Activated CD8-positive, alpha-beta memory T cell treated with anti-CD3 and anti-CD28 coated beads, Interleukin-2, amount 50 U/mL, for 1 hour (primary cell): ENCODE results near the gene STING1.
"Not testable (repeated sequence)": the region's sequence is repeated elsewhere in the genome, so short reads cannot be mapped to it uniquely, and the experiment has no call there.

Experiments used
- DNase-seq: peaks from one replicate; pipeline ENCODE4 v3.0.0-alpha.2; 2020; ENCODE audit errors: extremely low read depth

The STING1 gene

DNA sequence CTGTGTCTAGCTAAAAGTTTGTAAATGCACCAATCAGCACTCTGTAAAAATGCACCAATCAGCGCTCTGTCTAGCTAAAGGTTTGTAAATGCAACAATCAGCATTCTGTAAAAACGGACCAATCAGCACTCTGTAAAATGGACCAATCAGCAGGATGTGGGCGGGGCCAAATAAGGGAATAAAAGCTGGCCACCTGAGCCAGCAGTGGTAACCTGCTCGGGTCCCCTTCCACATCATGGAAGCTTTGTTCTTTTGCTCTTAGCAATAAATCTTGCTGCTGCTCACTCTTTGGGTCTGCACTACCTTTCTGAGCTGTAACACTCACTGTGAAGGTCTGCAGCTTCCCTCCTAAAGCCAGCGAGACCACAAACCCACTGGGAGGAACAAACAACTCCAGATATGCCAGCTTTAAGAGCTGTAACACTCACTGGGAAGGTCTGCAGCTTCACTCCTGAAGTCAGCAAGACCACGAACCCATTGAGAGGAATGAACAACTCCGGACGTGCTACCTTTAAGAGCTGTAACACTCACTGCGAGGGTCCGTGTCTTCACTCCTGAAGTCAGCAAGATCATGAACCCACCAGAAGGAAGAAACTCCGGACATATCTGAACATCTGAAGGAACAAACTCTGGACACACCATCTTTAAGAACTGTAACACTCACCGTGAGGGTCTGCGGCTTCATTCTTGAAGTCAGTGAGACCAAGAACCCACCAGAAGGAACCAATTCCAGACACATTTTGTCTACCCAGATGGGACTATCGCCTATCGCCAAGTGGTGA lies 20.7 kb upstream of the STING1 start:
- not testable (repeated sequence) for DNase-seq

DNA sequence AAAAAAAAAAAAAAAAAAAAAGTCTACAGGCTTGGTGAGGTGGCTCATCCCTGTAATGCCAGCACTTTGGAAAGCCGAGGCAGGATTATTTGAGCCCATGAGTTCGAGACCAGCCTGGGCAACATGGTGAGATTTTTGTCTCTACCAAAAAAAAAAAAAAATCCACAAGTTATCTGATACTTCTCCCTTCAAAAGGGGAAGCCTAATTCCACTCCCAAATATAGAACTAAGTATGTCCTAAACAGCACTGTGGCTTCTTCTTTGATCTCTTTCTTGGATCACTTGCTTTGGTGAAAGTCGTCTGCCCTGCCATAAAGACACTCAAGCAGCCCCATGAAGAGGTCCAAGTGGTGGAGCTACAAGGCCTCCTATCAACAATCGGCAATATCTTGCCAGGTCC lies 18.8 kb upstream of the STING1 start:
- no peak for DNase-seq

DNA sequence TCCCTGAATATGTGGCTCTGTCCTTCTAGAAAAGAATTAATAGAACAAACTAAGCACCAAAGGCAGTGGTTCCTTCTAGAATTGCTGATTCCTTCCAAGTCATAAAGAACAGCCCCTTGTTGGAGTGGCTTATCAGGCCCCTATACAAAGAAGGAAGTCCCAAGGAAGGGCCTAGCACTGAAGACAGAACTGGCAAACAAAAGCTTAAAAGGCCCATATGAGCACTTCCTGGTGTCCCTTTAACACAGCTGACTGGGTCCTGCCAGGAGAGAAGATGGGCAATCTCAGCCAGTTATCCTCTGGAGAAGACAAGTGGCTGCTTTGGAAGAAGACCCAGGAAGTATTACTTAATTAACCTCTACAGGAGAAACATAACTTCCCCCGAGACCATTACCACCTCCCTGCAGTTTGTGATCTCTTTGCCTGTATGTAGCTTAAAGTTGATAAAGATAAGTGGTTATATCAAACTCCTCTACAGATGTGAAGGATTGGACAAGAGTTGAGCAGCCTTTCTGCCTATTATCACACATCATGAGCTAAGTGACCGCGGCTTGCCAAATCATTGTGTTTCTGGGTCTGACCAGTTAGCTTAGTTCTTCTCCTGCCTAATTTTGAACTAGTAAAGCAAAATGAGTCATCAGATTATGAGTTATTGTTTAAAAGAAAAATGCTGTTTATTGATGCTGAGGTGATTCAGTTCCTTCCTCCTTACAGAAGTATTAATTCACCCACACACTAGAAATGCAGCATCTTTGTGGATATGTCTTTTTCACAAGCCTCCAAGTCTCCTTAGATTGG lies 13.3 kb upstream of the STING1 start:
- no peak for DNase-seq

DNA sequence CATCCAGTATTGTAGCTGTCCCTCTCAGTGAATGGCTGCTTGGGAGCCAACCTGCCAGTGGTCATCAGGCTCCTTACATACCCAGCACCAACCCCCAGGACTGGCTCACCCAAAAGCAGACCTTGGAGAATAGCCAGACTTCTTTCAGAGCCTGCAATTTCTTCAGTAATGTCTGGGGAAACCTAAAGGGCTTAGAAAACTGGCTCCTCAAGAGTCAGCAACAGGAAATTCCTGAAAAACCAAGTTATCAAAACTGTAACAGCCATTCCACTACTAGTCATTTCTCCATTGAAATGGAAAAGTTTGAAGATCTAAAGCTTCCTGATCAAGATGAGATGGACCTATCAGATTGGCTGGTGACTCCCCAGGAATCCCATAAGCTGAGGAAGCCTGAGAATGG lies 12.3 kb upstream of the STING1 start:
- no peak for DNase-seq

DNA sequence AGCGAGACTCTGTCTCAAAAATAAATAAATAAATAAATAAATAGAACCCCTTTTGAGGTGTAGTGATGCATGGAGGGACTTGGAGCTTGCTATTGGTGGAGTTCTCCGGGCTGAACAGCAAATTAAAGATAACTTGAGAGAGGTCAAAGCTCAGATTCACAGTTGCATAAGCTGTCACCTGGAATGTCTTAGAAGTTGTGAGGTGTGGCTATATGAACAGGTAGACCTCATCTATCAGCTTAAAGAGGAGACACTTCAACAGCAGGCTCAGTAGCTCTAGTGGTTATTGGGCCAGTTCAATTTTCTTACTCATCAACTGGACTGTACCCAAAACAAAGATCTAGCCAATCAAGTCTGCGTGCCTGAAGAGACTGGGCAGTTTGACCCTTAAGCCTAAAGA lies 11.7 kb upstream of the STING1 start:
- no peak for DNase-seq

DNA sequence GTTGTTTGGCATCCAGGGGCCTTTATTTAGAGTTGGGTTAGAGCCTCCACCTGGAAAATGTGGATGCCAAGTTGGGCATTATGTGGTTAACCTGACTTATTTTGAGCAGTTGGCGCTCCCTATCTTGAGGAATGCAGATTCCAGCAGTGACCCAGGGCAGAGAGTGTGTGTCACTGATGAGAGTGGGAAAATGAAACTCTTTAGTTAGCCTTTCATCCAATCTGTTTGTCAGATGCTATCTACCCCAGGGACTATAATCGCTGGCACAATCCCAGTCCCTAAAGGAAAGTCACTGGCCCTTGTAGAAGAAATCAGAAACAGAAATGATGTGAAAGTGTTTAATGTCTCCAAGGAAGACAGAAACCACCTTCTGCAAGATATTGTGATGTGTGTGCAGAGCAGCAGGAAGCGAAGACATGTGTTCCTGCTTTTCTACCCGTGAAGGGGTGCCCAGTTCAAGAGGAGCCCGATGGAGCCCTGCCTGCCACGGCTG lies 10.2 kb upstream of the STING1 start:
- no peak for DNase-seq

DNA sequence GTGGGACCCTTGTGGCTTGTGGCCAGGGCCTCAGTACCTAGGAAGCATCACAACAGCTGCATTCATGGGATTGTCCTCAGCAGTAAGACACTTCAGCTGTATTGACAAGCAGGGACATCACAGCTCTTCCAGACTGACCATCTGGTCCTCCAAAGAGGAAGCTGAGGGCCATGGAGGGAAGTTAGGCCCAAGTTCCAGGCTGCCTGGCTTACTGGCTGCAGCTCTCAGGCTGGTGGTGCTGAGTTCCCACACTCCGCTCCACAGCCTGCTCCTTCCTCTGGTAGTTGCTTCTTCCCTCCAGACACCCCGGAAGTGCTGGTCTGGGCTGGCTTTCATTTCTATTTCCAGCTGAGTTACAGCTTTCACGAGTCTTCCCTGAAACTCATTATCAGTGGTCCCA lies 5.7 kb upstream of the STING1 start:
- DNase-seq = no peak

DNA sequence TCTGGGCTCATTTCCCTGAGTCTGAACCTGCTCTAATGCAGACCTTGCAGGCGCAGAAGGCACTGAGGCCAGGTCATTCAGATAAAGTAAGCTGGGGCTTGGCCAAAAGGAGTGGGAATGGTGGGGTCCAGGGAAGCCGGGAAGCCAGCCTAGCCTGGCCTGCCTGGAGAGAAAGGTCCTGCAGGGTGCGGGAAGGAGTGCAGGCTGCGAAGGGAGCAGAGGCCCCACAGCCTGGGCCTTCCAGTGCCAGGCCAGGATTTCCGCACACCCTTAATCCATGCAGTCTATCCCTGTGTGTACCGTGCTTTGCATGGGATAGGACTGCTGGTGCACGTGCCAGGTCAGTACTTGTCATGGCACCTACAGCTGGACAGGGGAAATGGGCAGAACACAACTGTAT lies 3.6 kb upstream of the STING1 start:
- no peak for DNase-seq

DNA sequence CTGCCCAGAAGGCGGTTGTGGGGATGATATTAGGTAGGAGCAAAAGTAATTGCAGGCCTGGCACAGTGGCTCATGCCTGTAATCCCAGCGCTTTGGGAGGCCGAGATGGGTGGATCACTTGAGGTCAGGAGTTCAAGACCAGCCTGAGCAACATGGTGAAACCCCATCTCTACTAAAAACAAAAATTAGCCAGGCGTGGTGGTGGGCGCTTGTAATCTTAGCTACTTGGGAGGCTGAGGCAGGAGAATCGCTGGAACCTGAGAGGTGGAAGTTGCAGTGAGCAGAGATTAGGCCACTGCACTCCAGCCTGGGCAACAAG lies 291 bp upstream of the STING1 start:
- not testable (repeated sequence) for DNase-seq

DNA sequence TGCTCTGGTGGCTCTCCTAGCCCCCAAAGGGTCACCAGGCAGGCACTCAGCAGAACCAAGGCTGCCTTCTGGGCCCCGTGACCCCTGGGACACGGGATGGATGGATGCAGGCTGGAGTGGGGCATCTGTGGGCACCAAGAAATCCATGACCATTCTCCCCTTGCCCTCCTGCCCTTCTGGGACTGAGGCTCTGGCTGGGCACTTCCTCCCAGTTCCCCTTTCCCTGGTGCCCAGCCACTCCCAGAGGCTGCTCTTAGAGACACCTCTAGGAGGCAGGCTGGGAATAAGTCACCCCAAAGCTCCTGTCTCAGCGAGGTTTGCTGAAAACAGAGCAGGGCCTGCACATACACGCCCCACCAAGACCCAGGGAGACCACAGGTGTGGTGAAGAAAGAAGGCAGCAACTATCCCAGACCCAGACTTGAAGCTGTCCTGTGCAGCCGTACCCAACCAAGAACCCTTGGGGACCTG lies 943 bp downstream of the STING1 start:
- no peak for DNase-seq

DNA sequence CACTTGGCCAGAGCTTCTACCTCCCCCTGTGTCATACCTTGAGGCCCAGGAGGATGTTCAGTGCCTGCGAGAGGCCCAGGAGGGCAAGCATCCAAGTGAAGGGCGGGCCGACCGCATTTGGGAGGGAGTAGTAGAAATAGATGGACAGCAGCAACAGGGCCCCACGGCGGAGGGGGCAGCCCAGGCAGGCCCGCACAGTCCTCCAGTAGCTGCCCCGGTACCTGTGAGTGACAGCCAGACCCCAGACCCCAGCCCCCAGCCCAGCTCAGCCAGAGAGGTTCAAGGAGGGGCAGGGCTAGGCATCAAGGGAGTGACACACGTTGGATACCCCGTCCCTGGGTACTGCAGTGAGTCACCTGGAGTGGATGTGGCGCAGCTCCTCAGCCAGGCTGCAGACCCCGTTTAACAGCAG lies 1.4 kb downstream of the STING1 start:
- no peak for DNase-seq

DNA sequence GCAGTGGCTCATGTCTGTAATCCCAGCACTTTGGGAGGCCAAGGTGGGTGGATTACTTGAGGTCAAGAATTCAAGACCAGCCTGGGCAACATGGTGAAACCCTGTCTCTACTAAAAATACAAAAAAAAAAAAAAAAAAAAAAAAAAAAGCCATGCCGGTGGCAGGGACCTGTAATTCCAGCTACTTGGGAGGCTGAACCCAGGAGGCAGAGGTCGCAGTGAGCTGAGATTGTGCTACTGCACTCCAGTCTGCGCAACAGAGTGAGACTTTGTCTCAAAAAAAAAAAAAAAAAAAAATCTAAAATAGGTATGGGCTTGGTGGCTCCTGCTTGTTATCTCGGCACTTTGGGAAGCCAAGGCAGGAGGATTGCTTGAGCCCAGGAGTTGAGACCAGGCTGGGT lies 2.8 kb downstream of the STING1 start:
- DNase-seq = not testable (repeated sequence)

DNA sequence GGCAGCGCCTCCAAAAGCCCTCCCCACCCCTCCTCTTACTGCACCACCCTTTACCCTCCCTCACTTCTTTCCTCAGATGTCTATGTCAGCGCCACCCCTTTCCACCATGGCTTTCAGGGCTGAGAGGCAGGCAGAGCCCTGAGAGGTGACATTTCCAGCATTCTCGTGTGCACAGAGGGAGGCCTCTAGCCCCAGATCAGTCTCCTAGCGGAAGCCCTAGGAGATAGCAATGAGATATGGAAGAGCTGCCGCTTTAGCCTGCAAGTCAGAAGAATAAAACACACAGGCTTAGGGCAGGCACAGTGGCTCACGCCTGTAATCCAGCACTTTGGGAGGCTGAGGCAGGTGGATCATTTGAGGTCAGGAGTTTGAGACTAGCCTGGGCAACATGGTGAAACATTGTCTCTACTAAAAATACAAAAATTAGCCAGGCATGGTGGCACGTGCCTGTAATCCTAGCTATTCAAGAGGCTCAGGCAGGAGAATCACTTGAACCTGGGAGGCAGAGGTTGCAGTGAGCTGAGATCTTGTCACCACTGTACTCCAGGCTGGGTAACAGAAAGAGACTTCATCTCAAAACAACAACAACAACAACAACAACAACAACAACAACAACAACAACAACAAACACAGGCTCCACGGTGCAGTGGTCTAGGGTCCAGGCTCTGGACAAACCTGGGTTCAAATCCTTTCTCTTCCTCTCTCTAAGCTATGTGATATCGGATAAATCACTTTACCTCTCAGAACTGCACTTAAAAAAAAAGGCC lies 3.7 kb downstream of the STING1 start:
- DNase-seq = not testable (repeated sequence)

DNA sequence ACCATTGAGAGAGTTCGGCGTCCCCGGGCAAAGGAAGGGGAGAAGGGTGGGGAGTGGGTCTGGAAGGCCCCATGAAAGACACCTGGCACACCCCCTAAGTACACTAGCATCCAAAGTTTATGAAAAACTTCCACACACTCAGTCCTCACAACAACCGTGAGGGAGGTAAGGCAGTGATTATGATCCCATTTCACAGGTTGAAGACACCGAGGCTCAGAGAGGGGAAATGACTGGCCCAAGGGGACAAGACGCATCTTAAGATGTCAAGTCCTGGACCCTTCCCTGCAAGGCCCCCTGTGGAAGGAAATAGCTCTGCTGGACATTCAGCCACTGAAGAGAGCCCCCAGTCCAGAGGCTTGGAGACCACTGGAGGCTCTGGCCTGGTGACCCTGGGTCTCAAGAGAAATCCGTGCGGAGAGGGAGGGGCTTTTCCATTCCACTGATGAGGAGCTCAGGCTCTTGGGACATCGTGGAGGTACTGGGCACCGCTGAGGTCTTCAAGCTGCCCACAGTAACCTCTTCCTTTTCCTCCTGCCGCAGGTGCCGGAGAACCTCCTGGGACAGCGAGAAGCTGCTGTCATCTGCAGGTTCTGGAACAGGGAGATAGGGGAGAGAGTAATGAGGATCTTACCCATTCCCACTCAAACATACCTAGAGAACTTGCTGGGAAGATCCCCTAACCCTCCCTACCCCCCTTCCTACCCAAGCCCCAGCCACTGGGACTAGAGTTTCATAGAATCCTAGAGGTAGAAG lies 6.5 kb downstream of the STING1 start:
- DNase-seq = no peak

DNA sequence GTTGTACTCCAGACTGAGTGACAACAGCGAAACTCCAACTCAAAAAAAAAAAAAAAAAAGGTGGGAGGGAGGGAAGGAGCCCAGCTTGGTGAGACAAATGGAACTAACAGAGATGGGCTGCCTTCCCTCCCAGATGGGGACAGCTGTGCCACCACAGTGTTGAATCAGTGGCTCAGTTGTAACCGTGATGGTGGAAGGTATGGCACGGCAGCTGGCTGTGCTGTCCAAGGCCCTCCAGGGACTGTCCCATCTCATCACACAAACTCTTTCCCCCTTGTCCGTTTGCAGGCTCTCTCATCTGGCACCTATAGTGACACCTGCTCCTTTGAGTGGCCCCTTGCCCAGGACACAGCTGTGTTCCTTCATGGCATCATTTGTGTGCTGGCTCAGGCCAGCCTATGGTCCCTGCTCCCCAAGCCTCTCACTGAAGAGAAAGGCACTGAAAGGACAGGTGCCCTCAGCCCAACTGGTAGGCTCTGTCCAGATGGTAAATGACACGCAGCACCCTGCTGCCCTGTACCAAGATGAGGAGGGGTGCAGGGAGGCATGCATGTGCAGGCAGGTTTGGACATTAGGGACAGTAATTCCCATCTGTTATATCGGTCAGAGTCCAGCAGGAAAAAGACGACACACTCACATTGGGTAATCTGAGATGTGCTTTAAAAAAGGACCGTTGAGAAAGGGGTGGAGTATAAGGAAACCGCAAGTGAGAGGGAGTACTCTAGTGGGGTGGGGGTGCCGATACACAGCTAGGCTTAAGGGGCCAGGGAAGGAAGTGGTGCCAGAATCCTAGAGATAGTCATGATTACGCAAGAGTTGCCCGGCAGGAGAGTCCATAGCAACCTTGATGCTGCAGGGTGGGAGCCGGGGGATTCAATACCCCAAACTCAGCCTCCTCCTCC lies 7.4 kb downstream of the STING1 start:
- DNase-seq = no peak

DNA sequence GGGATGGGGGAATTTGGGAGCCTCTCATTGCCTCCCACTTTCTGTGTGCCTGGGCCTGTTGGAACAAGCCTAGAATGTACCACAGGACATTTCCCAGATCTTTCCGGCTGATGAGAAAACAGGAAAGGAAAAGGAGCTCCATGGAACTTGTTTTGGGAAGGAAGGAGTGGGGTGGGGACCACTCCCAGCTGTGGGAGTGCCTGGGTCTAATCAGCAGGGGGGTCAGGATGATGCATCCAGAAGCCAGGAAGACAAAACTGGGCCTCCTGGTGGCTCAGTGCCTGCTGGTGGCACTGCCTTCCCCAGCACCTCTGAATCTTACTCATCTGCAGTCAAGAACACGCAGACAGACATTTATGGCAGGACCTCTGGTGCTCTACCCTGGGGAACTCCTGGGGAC lies 9.0 kb downstream of the STING1 start:
- no peak for DNase-seq

DNA sequence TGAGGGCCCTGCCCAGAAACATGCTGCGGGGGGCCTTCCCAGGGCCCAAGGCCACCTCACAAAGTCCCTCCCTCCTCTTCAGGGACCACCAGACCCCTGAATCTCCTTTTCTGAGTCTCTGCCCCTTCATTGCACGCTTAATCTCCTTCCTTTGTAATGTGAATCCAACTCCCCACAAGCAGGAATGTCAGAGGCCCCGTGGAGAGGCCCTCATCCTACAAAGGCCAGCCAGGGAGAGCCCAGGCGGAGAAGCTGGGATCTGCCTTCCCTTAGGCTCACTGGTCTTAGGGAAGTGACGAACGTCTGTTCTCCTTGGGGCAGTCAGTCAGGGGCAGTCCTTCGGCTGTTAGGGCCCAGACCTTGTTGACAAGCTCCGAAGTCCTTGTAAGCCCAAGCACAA lies 9.5 kb downstream of the STING1 start:
- DNase-seq = no peak

DNA sequence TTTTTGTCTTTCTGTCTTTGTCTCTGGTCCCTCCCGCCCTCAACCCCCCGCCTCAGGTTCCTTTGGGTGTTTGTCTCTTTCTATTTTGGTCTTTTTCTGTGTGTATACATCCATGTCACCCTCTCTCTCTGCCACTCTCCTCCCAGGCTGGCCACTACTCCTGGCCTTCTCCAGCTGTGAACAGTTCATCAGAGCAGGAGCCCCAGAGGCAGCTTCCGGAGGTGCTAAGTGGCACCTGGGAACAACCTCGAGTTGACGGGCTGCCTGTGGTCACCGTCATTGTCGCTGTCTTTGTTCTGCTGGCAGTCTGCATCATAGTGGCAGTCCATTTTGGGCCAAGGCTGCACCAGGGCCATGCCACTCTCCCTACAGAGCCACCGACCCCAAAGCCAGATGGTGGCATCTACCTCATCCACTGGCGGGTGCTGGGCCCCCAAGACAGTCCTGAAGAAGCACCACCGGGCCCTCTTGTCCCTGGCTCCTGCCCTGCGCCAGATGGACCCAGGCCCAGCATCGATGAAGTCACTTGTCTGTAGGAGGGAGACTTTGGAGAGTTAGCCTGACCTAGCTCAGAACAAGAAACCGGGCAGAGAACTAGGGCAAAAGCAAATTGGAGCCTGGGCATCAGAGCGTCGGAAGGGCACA lies 10.1 kb downstream of the STING1 start:
- no peak for DNase-seq

DNA sequence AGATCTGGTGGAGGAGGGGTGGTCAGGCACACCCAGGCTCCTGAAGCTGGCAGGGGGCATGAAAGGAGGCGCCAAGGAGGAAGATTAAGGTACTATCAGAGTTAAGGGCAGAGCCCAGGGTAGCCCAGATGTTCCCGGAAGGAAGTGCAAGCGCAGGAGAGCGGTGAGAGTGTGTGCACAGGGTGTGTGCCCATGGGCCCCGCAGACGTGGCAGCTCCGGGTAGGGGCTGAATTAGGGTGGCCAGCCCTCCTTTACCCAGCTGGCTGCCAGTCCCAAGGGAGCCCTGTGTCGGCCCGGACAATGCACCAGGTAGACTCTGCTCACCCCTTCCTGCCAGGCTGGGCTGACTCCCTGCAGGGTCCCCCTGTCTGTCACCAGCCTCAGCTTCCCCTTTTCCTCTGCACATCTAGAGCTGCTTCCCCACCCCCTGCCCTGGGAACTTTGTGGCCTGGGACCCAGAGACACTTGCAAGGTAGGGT lies 11.7 kb downstream of the STING1 start, which contains the start of gene SMIM33:
SMIM33 (plus strand) TSS at position 184 of the 480 bp plus-strand sequence; CDS start at position 302, 118 bp downstream.
- DNase-seq = no peak

DNA sequence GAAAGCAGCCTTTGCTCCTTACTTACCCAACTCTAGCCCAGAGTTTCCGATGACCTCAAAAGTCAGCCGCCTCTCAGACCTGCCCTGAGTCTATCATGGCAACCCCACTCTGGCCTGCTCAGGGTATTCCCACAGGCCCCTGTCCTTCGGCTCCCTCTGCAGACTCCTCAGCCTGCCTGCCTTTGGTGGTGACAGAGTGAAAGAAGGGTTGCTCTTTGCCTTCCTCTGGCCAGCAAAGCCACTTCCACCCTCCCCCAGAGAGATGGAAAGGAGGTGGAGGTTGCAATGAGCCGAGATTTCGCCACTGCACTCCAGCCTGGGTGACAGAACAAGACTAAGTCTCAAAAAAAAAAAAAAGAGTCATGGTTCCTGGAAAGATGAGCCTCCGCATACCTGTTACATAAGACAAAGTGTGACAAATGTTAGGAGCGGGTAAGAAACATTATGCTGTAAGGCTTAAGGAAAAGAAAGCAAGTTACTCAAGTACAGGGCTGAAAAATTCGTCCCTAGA lies 14.1 kb downstream of the STING1 start:
- DNase-seq = no peak
